ENCODE data around the gene SF3A2.

- TF ChIP-seq EZH2 (IDR thresholded peaks at IDR 0.05; ENCODE audit: low read depth, unreplicated experiment) (no peak), CTCF (conservative IDR thresholded peaks at IDR 0.05; ENCODE audit: low read depth in 2 of 2) (no peak), EZH2phosphoT487 (IDR thresholded peaks at IDR 0.05; ENCODE audit: unreplicated experiment) (no peak), POLR2AphosphoS5 (IDR thresholded peaks at IDR 0.05; ENCODE audit: low read depth) (no peak), ZNF462 (CRISPR knock-in tag; IDR thresholded peaks at IDR 0.05) (no peak), REST (IDR thresholded peaks at IDR 0.05; ENCODE audit: unreplicated experiment) (no peak), NANOG (IDR thresholded peaks at IDR 0.05; ENCODE audit: borderline replicate concordance) (no peak), STAT1 (IDR thresholded peaks at IDR 0.05; ENCODE audit: unreplicated experiment) (no peak)
Measured at GRCh38 chr19:2187159-2187558, 49.5 kb upstream of the SF3A2 start.

Data from GM23338 (cell line).